Fibroblast of lung (primary cell): ENCODE data around the gene VASN. TPM values are rescaled to one million over a fixed set of nuclear protein-coding genes. Genes with fewer than 3 reads are reported as not detected.
A peak's percentile ranks its signal among the peaks of the same experiment; 100 is the strongest.

Experiments
- DNase-seq, 2 donors: peaks; one replicate each; pipeline versions ENCODE4 v3.0.0 to v3.0.0-alpha.2; 2010; ENCODE audit warnings: low read depth in 2 of 2
- H2AFZ ChIP-seq: 2 replicates; pipeline ENCODE4 v1.5.1; 2012; ENCODE audit warnings: low read length, control low read depth, inconsistent platforms
- H3K27ac ChIP-seq: 2 replicates; pipeline ENCODE4 v1.5.1; 2011; ENCODE audit warnings: low read length, control low read depth; ENCODE audit not compliant: insufficient read depth
- H3K27me3 ChIP-seq: 2 replicates; pipeline ENCODE4 v1.5.1; 2011; ENCODE audit warnings: mild to moderate bottlenecking, low read length; ENCODE audit not compliant: control insufficient read depth, insufficient read depth
- H3K36me3 ChIP-seq: 2 replicates; pipeline ENCODE4 v1.5.1; 2011; ENCODE audit warnings: low read length; ENCODE audit not compliant: control insufficient read depth, insufficient read depth
- H3K4me1 ChIP-seq: 2 replicates; pipeline ENCODE4 v1.5.1; 2011; ENCODE audit warnings: low read length; ENCODE audit not compliant: control insufficient read depth, insufficient read depth; ENCODE audit errors: extremely low read depth
- H3K4me2 ChIP-seq: 2 replicates; pipeline ENCODE4 v1.5.1; 2011; ENCODE audit warnings: low read length, control low read depth; ENCODE audit not compliant: insufficient read depth; ENCODE audit errors: extremely low read depth
- H3K4me3 ChIP-seq, 4 experiments: fragments of 200-600 bp in 1 of 4; sonication (generic) in 1 of 4; replicated peaks in 1 of 4; 2 replicates each; pipeline ENCODE4 v1.5.1; 2011 to 2016; ENCODE audit warnings: low read length in 4 of 4, low read depth in 3 of 4, mild to moderate bottlenecking in 3 of 4, control low read depth in 2 of 4, inconsistent platforms in 1 of 4, mixed read lengths in 1 of 4; ENCODE audit not compliant: insufficient read depth in 1 of 4; ENCODE audit errors: control extremely low read depth in 1 of 4
- H3K79me2 ChIP-seq: 2 replicates; pipeline ENCODE4 v1.5.1; 2012; ENCODE audit warnings: mild to moderate bottlenecking, low read length, inconsistent platforms; ENCODE audit not compliant: control insufficient read depth, insufficient read depth
- H3K9ac ChIP-seq: 2 replicates; pipeline ENCODE4 v1.5.1; 2011; ENCODE audit warnings: mild to moderate bottlenecking, low read length, control low read depth; ENCODE audit not compliant: insufficient read depth
- H3K9me3 ChIP-seq: 2 replicates; pipeline ENCODE4 v1.5.1; 2012; ENCODE audit warnings: low read depth, low read length; ENCODE audit not compliant: control insufficient read depth, insufficient read depth
- H4K20me1 ChIP-seq: 2 replicates; pipeline ENCODE4 v1.5.1; 2011; ENCODE audit warnings: low read length; ENCODE audit not compliant: control insufficient read depth, insufficient read depth; ENCODE audit errors: extremely low read depth
- CTCF ChIP-seq, 2 donors: IDR thresholded peaks in 1 of 2; conservative IDR thresholded peaks in 1 of 2; 1 replicate in 1 of 2; 2 replicates in 1 of 2; pipeline ENCODE4 v1.5.1; 2011 to 2012; ENCODE audit warnings: low read length in 2 of 2, control low read depth in 1 of 2, inconsistent platforms in 1 of 2, low read depth in 1 of 2, mild to moderate bottlenecking in 1 of 2
- EZH2 ChIP-seq: IDR thresholded peaks from 2 replicates; pipeline ENCODE4 v1.5.1; 2012; ENCODE audit warnings: low read length, control low read depth, mild to moderate bottlenecking; ENCODE audit errors: missing control alignments
- polyA plus RNA-seq, 2 donors: library from polyadenylated mRNA; depleted of rRNA in 1 of 2; stranded (reverse) in 1 of 2; unstranded in 1 of 2; fragments of >200 nt; gene quantifications; 2 replicates each; pipeline ENCODE4 v1.2.1, GENCODE V29; 2011 to 2012; ENCODE audit warnings: missing spikeins in 1 of 2
- total RNA-seq: library from RNA; depleted of rRNA; stranded (reverse); fragments of >200 nt; gene quantifications from 2 replicates; pipeline ENCODE4 v1.2.1, GENCODE V29; 2014

Gene VASN
- total and polyA plus RNA-seq, 2 donors (not counting 1 experiment from before 2014, with no cell fraction given) = 61.9 to 79.4 TPM

GRCh38 chr16:4420505-4421105 lies 49.0 kb downstream of the VASN start:
- Histone ChIP-seq H3K36me3 (no peaks in the 10 kb centered on the region), H3K27ac (no peak overlapping the region), H3K27me3 (no peaks in the 10 kb centered on the region), H3K9me3 (no peaks in the 10 kb centered on the region), H2AFZ (no peak overlapping the region), H3K4me3 (no peak overlapping the region), H3K4me1 (peaks cover 6% of the 10 kb centered on the region), H3K4me2 (no peak overlapping the region), H3K9ac (no peak overlapping the region), H4K20me1 (no peaks in the 10 kb centered on the region), H3K79me2 (peaks cover under 1% of the 10 kb centered on the region)
- DNase-seq = no peak
- no peak for TF ChIP-seq CTCF (conservative IDR thresholded peaks at IDR 0.05 in 1 of 2, IDR thresholded peaks at IDR 0.05 in 1 of 2; ENCODE audit: low read depth in 1 of 2, low read length in 2 of 2)

- H3K79me2 ChIP-seq = peaks cover 38% of the 10 kb centered on the region
- DNase-seq = peak; percentile 96 to 98
- TF ChIP-seq EZH2 (no peak), CTCF (conservative IDR thresholded peaks at IDR 0.05 in 1 of 2, IDR thresholded peaks at IDR 0.05 in 1 of 2; ENCODE audit: low read depth in 1 of 2, low read length in 2 of 2) (no peak)
- H3K9ac ChIP-seq = peak within 1 kb of the TSS; percentile 96
- no peaks in the 10 kb centered on the region for H3K9me3 ChIP-seq
- H3K36me3 ChIP-seq = peaks cover 3% of the 10 kb centered on the region
- H3K4me3 ChIP-seq = peak within 1 kb of the TSS; percentile 75 to 99 (median 91)
- H4K20me1 ChIP-seq = no peaks in the 10 kb centered on the region
- H2AFZ ChIP-seq = peak within 1 kb of the TSS; percentile 89
- peak within 1 kb of the TSS; percentile 92 for H3K27ac ChIP-seq
- H3K27me3 ChIP-seq = no peaks in the 10 kb centered on the region
- H3K4me2 ChIP-seq = peak within 1 kb of the TSS; percentile 88
- H3K4me1 ChIP-seq = peaks cover 7% of the 10 kb centered on the region
These were observed 53.9 kb downstream of the VASN start, which contains the start of gene DNAJA3 for GRCh38 chr16:4425378-4426020. Gene DNAJA3, plus strand, starts transcription at chr16:4425868. Its CDS starts 14 bp downstream, at chr16:4425882.

- Histone ChIP-seq H3K4me3 (peak overlapping the region; percentile 75 to 94 (median 91)), H3K36me3 (peaks cover 3% of the 10 kb centered on the region), H3K27me3 (no peaks in the 10 kb centered on the region), H3K79me2 (peaks cover 40% of the 10 kb centered on the region), H3K27ac (peak overlapping the region; percentile 92), H2AFZ (peak overlapping the region; percentile 68), H3K9me3 (no peaks in the 10 kb centered on the region), H4K20me1 (no peaks in the 10 kb centered on the region), H3K4me1 (peaks cover 7% of the 10 kb centered on the region), H3K4me2 (peak overlapping the region; percentile 54), H3K9ac (peak overlapping the region; percentile 96)
- TF ChIP-seq CTCF (conservative IDR thresholded peaks at IDR 0.05 in 1 of 2, IDR thresholded peaks at IDR 0.05 in 1 of 2; ENCODE audit: low read depth in 1 of 2, low read length in 2 of 2) = no peak
- TF ChIP-seq EZH2 = no peak
- DNase-seq = no peak
These were observed 54.5 kb downstream of the VASN start for GRCh38 chr16:4426021-4426684.
